Activated CD8-positive, alpha-beta T cell treated with anti-CD3 and anti-CD28 coated beads for 36 hours (primary cell): ENCODE measurements around the gene CFAP92. TPM values are rescaled to one million over a fixed set of nuclear protein-coding genes. Genes with fewer than 3 reads are reported as not detected.

Source experiments
- ATAC-seq: fragments of 200-7000 bp; cut with Tn5 transposase; one replicate; pipeline ENCODE4 v1.10.0; 2021; ENCODE audit warnings: mild to moderate bottlenecking, moderate library complexity
- CTCF ChIA-PET: fragments of 350-600 bp; sonication (Branson Sonifier 250); formaldehyde crosslinking; loops from one replicate; lab custom pipeline; 2021; ENCODE audit warnings: antibody characterized with exemption; lab: Charles Lee
- POLR2A ChIA-PET: fragments of 350-600 bp; sonication (Branson Sonifier 250); formaldehyde crosslinking; loops from one replicate; lab custom pipeline; 2021; ENCODE audit warnings: antibody characterized with exemption; lab: Charles Lee
- DNase-seq: peaks from one replicate; pipeline ENCODE4 v3.0.0-alpha.2; 2020
- H3K27ac Mint-ChIP-seq: one replicate; pipeline ENCODE4 v1.8.0; 2021; ENCODE audit warnings: mild to moderate bottlenecking, mixed read lengths
- H3K27me3 Mint-ChIP-seq: one replicate; pipeline ENCODE4 v1.8.0; 2021; ENCODE audit warnings: mixed read lengths
- H3K36me3 Mint-ChIP-seq: one replicate; pipeline ENCODE4 v1.8.0; 2021; ENCODE audit warnings: low read depth, mixed read lengths
- H3K4me1 Mint-ChIP-seq: one replicate; pipeline ENCODE4 v1.8.0; 2021; ENCODE audit warnings: low read depth, mixed read lengths
- H3K4me3 Mint-ChIP-seq: one replicate; pipeline ENCODE4 v1.8.0; 2021; ENCODE audit warnings: mild to moderate bottlenecking, moderate library complexity, mixed read lengths
- H3K9me3 Mint-ChIP-seq: one replicate; pipeline ENCODE4 v1.8.0; 2021; ENCODE audit warnings: mixed read lengths
- intact Hi-C: fragments of 100-400 bp; cut with micrococcal nuclease; formaldehyde crosslinking; loops from one replicate; pipeline ENCODE4 v1.10.0; 2022
- total RNA-seq, 2 experiments: library from RNA; stranded (reverse); gene quantifications; one replicate each; pipeline ENCODE4 v1.2.3, GENCODE V29; 2021
- TF ChIP-seq, protein P1 (sequence below): fragments of 200-600 bp; IDR thresholded peaks from one replicate; pipeline ENCODE4 v1.8.0; 2022; ENCODE audit warnings: antibody characterized with exemption, mild to moderate bottlenecking

The CFAP92 gene
- total RNA-seq, 2 experiments from 2014 or later: 0.38 to 0.83 TPM

DNA sequence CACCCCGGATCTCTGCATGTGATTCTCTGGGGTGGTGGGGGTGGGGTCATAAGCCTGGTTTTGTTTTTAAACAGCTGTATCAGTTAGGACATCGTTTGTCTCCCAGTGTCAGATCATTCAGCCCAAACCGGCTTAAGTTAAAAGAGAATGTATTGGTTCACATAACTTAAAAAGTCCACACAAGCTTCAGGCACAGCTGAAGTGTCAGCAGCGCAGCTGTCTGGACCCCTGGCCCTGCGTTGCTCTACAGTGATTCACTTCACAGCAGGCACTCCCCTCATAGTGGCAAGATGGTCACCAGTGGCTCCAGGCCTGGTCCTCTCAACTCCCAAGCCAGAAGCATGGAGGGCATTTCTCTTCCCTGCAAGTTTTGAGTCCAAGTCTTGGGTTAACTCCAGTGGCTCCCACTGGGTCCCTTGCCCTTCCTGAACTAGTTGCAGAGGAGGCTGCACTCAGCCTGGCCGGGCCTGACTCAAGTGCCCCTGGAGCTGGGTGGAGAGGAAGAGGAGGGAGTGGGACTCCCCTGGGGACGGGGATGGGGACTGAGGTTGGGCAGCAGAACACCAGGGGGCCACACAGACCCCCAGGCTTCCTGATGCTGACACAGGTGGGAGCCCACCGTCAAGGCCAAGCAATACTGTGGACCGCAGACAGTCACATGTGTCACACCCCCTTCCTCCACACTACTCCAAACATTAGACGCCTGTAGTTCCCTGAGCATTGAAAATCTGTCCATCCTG lies 37.8 kb upstream of the CFAP92 start:
- no peak for ATAC-seq
- no peaks in the 10 kb centered on the region for H3K9me3 Mint-ChIP-seq
- H3K27ac Mint-ChIP-seq: no peak overlapping the region
- H3K4me1 Mint-ChIP-seq: peaks cover 10% of the 10 kb centered on the region
- no peaks in the 10 kb centered on the region for H3K36me3 Mint-ChIP-seq
- no peak overlapping the region for H3K4me3 Mint-ChIP-seq
- TF ChIP-seq, protein P1, sequence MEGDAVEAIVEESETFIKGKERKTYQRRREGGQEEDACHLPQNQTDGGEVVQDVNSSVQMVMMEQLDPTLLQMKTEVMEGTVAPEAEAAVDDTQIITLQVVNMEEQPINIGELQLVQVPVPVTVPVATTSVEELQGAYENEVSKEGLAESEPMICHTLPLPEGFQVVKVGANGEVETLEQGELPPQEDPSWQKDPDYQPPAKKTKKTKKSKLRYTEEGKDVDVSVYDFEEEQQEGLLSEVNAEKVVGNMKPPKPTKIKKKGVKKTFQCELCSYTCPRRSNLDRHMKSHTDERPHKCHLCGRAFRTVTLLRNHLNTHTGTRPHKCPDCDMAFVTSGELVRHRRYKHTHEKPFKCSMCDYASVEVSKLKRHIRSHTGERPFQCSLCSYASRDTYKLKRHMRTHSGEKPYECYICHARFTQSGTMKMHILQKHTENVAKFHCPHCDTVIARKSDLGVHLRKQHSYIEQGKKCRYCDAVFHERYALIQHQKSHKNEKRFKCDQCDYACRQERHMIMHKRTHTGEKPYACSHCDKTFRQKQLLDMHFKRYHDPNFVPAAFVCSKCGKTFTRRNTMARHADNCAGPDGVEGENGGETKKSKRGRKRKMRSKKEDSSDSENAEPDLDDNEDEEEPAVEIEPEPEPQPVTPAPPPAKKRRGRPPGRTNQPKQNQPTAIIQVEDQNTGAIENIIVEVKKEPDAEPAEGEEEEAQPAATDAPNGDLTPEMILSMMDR: no peak
- ChIA-PET CTCF (interaction anchor here (1.2 to 2.7 kb wide), 3 partner anchors 21 to 61 kb away, joined by 3 to 15 read pairs (median 5); no protein-coding TSS in a partner anchor), POLR2A (interaction anchor here (1.6 kb wide), 1 partner anchor 10 kb away, joined by 3 read pairs; no protein-coding TSS in a partner anchor)
- intact Hi-C loops: no loop called here
- no peak for DNase-seq
- H3K27me3 Mint-ChIP-seq: no peaks in the 10 kb centered on the region

GRCh38 chr3:129030611-129031010 lies 36.7 kb upstream of the CFAP92 start:
- TF ChIP-seq, protein P1: no peak
- POLR2A ChIA-PET: interaction anchor here (1.7 kb wide), 1 partner anchor 11 kb away, joined by 8 read pairs; no protein-coding TSS in a partner anchor
- Mint-ChIP-seq H3K27ac (no peak overlapping the region), H3K4me1 (peaks cover 15% of the 10 kb centered on the region), H3K36me3 (no peaks in the 10 kb centered on the region), H3K9me3 (no peaks in the 10 kb centered on the region), H3K4me3 (no peak overlapping the region), H3K27me3 (no peaks in the 10 kb centered on the region)
- ATAC-seq (no peak), DNase-seq (no peak)
- CTCF ChIA-PET: interaction anchor here (0.6 to 2.7 kb wide), 10 partner anchors 14 to 215 kb away, joined by 3 to 15 read pairs (median 4); no protein-coding TSS in a partner anchor
- intact Hi-C loops: no loop called here

- DNase-seq: no peak
- peaks cover 12% of the 10 kb centered on the region for H3K4me1 Mint-ChIP-seq
- no peaks in the 10 kb centered on the region for H3K36me3 Mint-ChIP-seq
- no peaks in the 10 kb centered on the region for H3K9me3 Mint-ChIP-seq
- intact Hi-C loops: loop anchor here (5.0 kb wide), 1 partner anchor 57 kb away; no protein-coding TSS in a partner anchor
- no peak for ATAC-seq
- no peaks in the 10 kb centered on the region for H3K27me3 Mint-ChIP-seq
- H3K27ac Mint-ChIP-seq: no peak overlapping the region
- TF ChIP-seq, protein P1: no peak
- CTCF ChIA-PET: interaction anchor here (3.9 to 5.0 kb wide), 4 partner anchors 12 to 217 kb away, joined by 22 to 77 read pairs (median 35); no protein-coding TSS in a partner anchor
- POLR2A ChIA-PET: no interaction called here
- H3K4me3 Mint-ChIP-seq: no peak overlapping the region
Measured at GRCh38 chr3:129028866-129029265, 35.0 kb upstream of the CFAP92 start.

DNA sequence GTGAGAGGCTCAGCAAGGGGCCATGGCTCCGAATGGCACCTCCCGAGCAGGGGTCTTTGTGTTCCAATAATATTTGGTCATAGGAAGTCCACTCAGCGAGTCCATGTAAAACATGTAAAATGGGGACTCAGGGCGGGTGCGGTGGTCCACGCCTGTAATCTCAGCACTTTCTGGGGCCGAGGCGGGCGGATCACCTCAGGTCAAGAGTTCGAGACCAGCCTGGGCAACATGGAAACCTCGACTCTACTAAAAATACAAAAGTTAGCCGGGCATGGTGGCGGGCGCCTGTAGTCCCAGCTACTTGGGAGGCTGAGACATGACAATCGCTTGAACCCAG lies 33.6 kb upstream of the CFAP92 start:
- Mint-ChIP-seq H3K9me3 (no peaks in the 10 kb centered on the region), H3K4me1 (peaks cover 18% of the 10 kb centered on the region), H3K27ac (no peak overlapping the region), H3K27me3 (no peaks in the 10 kb centered on the region), H3K36me3 (no peaks in the 10 kb centered on the region), H3K4me3 (peak overlapping the region; percentile 45)
- DNase-seq (no peak), ATAC-seq (no peak)
- ChIA-PET POLR2A (interaction anchor here (0.7 to 3.6 kb wide), 13 partner anchors 10 to 96 kb away, joined by 3 to 56 read pairs (median 7); partner anchors contain the start of genes CFAP92 and RAB43), CTCF (interaction anchor here (1.0 to 5.0 kb wide), 17 partner anchors 9 to 233 kb away, joined by 3 to 77 read pairs (median 10); partner anchors contain the start of gene RAB43)
- intact Hi-C loops: loop anchor here (5.0 kb wide), 1 partner anchor 55 kb away; no protein-coding TSS in a partner anchor
- TF ChIP-seq, protein P1: no peak
